HG03060 (cell line): ENCODE data around the gene RPL10.

ENCODE experiments used
- ATAC-seq: cut with Tn5 transposase; IDR thresholded peaks from one replicate; pipeline ENCODE4 v1.9.1; 2021; ENCODE audit warnings: low read depth, moderate number of reproducible peaks; ENCODE audit not compliant: unreplicated experiment

Gene RPL10

GRCh38 chrX:154428176-154429171 is 30.3 kb downstream of the RPL10 start, which contains the start of gene ATP6AP1:
Gene ATP6AP1 (plus strand): TSS chrX:154428677. CDS start chrX:154428693, 16 bp downstream.
- ATAC-seq = peak; percentile 73

- no peak for ATAC-seq
Measured at GRCh38 chrX:154429711-154430110, 31.5 kb downstream of the RPL10 start.

GRCh38 chrX:154430479-154430878 is 32.3 kb downstream of the RPL10 start:
- no peak for ATAC-seq

GRCh38 chrX:154430916-154431315 is 32.7 kb downstream of the RPL10 start:
- ATAC-seq = no peak

GRCh38 chrX:154431341-154431740 is 33.2 kb downstream of the RPL10 start:
- ATAC-seq = no peak

GRCh38 chrX:154432210-154432609 is 34.0 kb downstream of the RPL10 start:
- no peak for ATAC-seq

GRCh38 chrX:154433605-154434004 is 35.4 kb downstream of the RPL10 start:
- no peak for ATAC-seq

- ATAC-seq = no peak
Measured at GRCh38 chrX:154434394-154435168, 36.4 kb downstream of the RPL10 start.

GRCh38 chrX:154435171-154435733 is 37.1 kb downstream of the RPL10 start:
- ATAC-seq = no peak

GRCh38 chrX:154436374-154436982 is 38.3 kb downstream of the RPL10 start:
- ATAC-seq = no peak

GRCh38 chrX:154436983-154437752 is 39.0 kb downstream of the RPL10 start, which contains the start of gene GDI1:
Gene GDI1 (plus strand): TSS chrX:154437154. CDS start chrX:154437255, 101 bp downstream.
- ATAC-seq = no peak

GRCh38 chrX:154437971-154438893 is 40.1 kb downstream of the RPL10 start:
- ATAC-seq = no peak

- no peak for ATAC-seq
Measured at GRCh38 chrX:154439841-154440240, 41.7 kb downstream of the RPL10 start.

GRCh38 chrX:154440623-154441357 is 42.6 kb downstream of the RPL10 start:
- ATAC-seq = no peak

- no peak for ATAC-seq
Measured at GRCh38 chrX:154441564-154441963, 43.4 kb downstream of the RPL10 start.

- no peak for ATAC-seq
Measured at GRCh38 chrX:154441984-154442707, 44.0 kb downstream of the RPL10 start.

- no peak for ATAC-seq
Measured at GRCh38 chrX:154443479-154443910, 45.3 kb downstream of the RPL10 start.
